ENCODE data around the gene SRGAP2C.
"Not testable (repeated sequence)": the region's sequence is repeated elsewhere in the genome, so short reads cannot be mapped to it uniquely, and the experiment has no call there.

SRGAP2C gene

DNA sequence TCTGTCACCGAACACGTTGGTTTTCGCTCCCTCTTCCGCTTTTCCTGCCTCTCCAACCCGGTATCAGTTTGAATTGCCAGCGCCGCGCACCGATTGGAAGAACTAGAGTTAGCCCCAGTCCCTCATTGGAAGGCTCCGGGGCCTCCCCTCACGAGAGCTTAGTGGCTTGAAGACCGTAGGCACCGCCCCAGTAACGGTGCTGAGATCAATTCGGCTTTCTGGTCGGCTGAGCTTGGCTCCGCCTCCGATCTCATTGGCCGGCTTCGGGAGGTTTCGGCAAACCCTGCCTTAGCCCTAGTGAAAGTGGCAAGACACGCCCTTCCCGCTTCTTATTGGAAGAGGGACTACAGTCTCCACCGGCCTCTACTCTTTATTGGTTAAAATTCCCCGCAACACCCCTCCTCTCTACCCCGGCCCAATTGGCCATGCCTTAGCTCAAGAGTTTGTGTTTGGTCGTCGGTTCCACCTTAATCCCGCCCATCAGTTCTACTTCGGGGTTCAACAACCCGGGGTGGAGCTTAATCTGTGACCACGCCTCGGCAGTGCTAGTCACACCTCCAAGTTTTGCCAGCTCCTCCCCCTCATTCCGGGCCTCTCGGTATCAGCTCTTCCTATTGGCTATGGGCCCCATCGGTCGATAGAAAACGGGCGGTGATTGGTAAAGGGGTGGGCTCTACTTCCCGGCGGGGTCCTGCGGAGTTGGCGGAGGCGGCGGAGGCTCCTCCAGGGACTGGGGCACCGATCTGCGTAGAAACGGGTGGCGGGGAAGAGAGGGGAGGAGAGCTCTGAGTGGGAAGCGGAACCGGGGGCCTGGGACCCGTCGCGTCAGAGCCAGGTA, at the start of gene SRGAP2C, which contains the start of gene FAM72B:
TSS of gene SRGAP2C (plus strand) at position 686 of the 838 bp plus-strand sequence. CDS start 2,472 bp downstream, outside the sequence.
TSS of gene FAM72B (minus strand) at position 51 of the 838 bp plus-strand sequence. CDS start 851 bp downstream, outside the sequence.
- H3K4me3 ChIP-seq (ENCODE audit: low read depth, low read length): peak within 1 kb of the TSS; percentile 8

- H3K4me3 ChIP-seq (ENCODE audit: low read depth, low read length): not testable (repeated sequence)
Measured at GRCh38 chr1:121140393-121140792, 44.4 kb upstream of the SRGAP2C start.

- H3K4me3 ChIP-seq (ENCODE audit: low read depth, low read length): not testable (repeated sequence)
Measured at GRCh38 chr1:121148489-121149190, 36.1 kb upstream of the SRGAP2C start.

GRCh38 chr1:121151294-121151693, 33.5 kb upstream of the SRGAP2C start:
- not testable (repeated sequence) for H3K4me3 ChIP-seq (ENCODE audit: low read depth, low read length)

DNA sequence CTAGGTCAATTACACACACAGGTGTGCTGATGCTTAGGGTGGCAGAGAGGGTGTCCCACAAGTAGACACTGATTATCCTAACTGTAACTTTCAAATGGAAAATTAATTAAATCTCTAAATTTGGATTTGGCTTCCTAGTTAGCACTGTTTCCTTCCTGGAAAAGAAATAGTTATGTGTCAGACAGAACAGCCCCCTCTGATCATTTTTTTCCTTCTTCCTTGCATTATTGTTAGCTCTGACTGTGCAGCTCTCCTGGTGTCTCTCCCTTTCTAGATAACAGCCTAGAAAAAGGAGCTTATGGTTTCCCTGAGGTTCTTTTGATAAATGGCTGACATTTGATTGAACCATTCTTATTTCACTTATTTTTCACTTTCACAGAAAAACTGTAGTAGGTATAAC, 32.0 kb upstream of the SRGAP2C start:
- H3K4me3 ChIP-seq (ENCODE audit: low read depth, low read length): not testable (repeated sequence)

DNA sequence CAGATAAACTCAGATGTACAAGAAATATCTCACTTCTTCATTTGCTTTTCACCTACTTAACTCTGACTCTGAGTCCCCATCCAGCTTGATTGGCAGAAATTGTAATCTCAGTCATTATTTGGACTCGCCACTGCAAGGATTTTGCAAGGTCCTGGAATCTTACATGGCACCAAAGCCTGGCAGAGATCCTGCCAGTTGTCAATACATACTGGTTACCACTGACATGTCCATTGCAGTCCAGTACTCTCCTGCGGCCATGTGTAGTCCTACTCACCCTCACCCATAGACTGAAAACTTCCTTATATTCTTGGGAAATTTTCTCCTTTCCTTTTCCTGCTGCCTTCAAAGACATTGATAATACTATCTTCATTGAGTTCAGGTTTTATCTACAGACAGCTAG, 30.0 kb upstream of the SRGAP2C start:
- not testable (repeated sequence) for H3K4me3 ChIP-seq (ENCODE audit: low read depth, low read length)

GRCh38 chr1:121155671-121156358, 29.0 kb upstream of the SRGAP2C start:
- not testable (repeated sequence) for H3K4me3 ChIP-seq (ENCODE audit: low read depth, low read length)

GRCh38 chr1:121156958-121157603, 27.7 kb upstream of the SRGAP2C start:
- not testable (repeated sequence) for H3K4me3 ChIP-seq (ENCODE audit: low read depth, low read length)

DNA sequence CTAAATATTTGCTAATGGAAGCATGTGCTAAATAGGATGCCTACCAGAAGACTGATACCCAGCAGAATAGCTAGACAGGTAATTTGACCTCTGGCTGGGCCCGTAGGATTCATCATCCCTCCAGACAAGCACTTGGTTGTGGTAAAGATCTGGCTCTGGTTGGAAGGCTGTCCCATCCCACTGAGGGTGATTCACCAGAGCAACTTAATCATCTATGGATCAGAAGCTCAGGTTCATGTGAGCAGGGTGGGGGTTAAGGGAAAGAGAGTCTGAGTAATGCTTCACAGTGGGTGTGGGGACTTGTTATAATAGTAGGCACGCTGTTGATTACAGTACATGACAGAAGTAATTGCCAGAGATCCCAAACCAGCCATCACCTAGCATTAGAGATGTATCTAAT, 27.2 kb upstream of the SRGAP2C start:
- H3K4me3 ChIP-seq (ENCODE audit: low read depth, low read length): not testable (repeated sequence)

GRCh38 chr1:121160118-121160517, 24.7 kb upstream of the SRGAP2C start:
- H3K4me3 ChIP-seq (ENCODE audit: low read depth, low read length): not testable (repeated sequence)

DNA sequence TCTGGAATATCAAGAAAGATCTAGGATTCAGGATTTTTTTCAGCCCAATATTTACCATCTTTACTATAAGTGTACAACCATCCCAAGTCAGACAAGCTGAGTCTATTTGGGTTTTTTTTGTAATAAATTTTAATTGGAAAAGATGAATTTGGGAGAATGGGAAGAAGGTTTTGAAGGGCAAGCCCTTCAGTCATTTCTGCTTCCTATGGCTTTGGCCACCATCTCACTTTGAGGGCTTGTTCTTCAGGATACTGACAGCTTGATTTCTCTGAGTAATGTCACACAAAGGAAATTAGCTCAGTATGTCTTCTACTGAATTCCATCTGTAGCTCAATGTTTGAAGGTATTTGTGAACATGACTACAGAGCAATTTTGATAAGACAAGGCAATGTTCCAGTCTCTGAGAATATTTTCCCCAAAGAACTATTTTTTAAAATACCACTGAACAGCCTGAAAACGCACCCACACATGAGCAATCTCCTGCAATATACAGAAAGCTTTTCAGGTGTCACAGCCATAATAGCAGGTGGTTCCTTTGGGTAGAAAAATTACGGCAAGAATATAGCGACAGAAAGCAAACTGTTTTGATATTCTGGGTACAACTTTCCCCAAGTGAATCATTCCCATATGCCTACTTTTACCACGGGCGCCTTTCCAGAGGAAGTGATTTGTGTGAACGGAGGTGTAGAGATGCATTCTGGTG, 23.4 kb upstream of the SRGAP2C start:
- not testable (repeated sequence) for H3K4me3 ChIP-seq (ENCODE audit: low read depth, low read length)

DNA sequence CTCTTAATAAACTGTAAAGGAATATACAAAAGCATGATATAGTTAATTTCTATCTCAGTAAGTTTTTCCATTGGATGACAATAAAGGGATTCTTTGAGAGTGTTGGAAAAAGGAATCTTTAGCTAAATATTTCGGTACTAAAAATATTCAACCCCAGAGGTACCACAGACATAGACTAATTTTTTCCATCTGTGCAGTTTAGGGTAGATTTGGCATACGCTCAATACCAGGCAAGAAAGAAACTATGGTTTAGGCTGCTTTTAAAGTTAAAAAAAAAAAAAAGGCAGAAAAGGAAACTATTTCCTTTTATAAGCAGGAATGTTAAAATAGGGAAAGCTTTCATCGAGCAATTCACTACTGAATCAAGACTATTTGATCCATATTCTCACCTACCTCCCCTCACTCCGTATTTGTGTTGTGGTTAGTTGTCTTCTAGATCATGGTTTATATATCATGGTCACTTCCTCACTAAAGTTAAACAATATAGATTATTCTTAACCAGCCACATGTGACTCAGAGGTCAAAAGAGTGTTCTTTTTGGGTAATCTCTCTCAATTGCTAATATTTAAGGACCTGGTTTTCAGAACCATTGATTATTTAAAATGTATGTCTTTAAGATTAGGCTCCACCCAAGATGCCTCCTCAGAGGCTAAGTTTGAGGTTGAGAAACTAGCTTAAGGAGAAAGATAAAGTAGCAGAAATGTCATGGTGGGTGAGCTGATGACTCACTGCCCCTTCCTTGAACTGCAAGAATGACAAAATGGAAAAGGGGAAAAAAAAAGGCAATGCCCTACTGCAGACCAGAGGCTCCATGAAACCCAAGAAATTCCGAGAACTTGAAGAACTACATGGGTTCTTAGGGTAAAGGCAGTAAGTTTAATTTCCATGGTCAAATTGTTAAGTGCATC, 20.7 kb upstream of the SRGAP2C start:
- H3K4me3 ChIP-seq (ENCODE audit: low read depth, low read length): not testable (repeated sequence)

- not testable (repeated sequence) for H3K4me3 ChIP-seq (ENCODE audit: low read depth, low read length)
Measured at GRCh38 chr1:121165296-121165695, 19.5 kb upstream of the SRGAP2C start.

DNA sequence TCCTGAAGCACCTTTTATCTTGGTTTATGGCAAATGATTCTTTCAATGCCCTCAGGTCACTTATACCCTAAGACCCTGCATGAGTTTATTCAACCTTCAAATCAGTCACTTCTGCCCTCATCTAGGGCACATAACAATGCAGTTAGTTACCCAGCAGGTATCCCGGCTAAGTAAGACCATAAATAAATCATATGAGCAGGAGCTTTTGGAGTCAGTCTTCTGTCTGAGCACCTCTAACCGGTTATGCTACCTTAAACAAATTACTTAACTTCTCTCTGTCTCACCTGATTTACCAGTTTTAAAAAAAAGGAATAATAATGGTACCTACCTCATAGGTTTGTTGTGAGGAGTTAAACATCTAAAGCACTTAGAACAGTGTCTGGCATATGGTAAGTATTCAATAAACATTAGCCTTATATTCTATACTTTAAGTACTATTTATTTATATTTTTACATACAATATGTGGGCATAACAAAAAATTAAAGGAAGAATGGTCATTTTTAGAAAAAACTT, 17.5 kb upstream of the SRGAP2C start:
- H3K4me3 ChIP-seq (ENCODE audit: low read depth, low read length): not testable (repeated sequence)

DNA sequence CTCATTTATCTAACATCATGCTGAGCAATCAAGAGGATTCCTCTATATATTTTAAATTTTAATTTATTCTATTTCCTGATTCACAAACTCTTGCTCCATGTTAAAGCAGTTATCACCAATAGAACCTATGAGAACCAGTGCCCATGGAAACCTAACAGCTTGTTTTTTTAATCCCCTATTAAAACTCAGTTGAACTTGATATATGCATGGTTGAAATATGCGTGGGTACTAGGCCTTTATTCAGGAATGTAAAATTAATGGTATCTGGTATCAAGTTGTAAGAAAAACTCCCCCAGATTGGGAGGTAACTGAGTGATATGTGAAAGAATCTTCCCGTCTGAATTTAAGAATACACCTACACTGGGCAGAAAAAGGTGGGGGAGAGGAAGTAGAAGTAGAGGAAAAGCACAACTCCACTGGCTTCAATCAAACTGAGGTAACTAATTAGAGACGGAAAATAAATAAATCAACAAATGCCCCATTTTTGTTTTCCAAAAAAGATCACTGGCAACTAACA, 16.6 kb upstream of the SRGAP2C start:
- H3K4me3 ChIP-seq (ENCODE audit: low read depth, low read length): not testable (repeated sequence)

- not testable (repeated sequence) for H3K4me3 ChIP-seq (ENCODE audit: low read depth, low read length)
Measured at GRCh38 chr1:121176649-121177048, 8.1 kb upstream of the SRGAP2C start.

DNA sequence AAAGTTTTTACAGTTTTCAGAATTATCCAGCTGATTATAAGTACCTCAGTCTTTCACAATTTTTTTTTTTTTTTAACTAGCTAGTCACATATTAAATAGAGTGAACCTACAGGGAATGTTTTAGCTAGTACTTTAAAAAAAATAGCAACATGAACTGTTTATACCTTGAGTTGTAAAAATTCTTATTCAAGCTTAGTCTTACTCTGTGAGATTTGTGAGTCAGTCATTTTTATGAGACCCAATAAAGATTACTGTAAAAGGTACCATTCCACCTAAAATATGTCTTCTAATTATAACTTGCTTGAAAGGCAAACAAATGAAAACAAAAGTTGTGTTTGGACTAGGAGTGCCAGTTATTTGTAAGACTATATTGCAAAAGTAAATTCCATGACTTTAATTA, 6.6 kb upstream of the SRGAP2C start:
- H3K4me3 ChIP-seq (ENCODE audit: low read depth, low read length): not testable (repeated sequence)

DNA sequence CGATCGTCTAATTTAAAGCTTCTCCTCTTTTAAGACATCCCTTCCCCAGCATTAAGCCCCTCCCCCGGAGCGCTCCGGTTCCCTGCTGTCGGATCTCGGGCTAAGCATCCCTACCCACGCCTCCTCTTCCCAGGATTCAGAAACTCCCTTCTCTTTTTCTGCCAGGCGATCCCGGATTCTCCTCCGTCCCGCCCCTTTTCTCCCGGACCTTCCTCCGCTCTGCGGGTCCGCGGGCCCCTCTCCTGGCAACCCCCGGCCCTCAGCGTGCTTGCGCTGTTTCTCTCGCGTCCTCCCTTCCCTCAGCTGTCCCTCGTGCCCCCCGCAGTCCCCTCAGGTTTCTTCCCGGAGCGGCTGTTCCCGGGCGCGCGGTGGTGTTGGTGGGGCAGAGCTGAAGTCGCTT, 908 bp upstream of the SRGAP2C start:
- peak overlapping the region; percentile 1 for H3K4me3 ChIP-seq (ENCODE audit: low read depth, low read length)

All from iPS-11a (cell line).